ENCODE data around the gene TMEM120B.

- TF ChIP-seq CTCF (conservative IDR thresholded peaks at IDR 0.05; ENCODE audit: low read length) (no peak), EZH2phosphoT487 (IDR thresholded peaks at IDR 0.05; ENCODE audit: borderline replicate concordance, low read depth, low read length) (no peak)
Measured at GRCh38 chr12:121823101-121823726, 110.7 kb downstream of the TMEM120B start.

Measured in OCI-LY7 (cell line).